AG09309 (cell line): ENCODE data around the gene TMEM132D.

Experiments used
- DNase-seq: peaks from one replicate; pipeline ENCODE4 v3.0.0-alpha.2; 2010; ENCODE audit warnings: low read depth
- H3K4me3 ChIP-seq: 2 replicates; pipeline ENCODE4 v1.5.1; 2011; ENCODE audit warnings: mild to moderate bottlenecking, low read depth, low read length, moderate library complexity; ENCODE audit not compliant: control insufficient read depth
- TF ChIP-seq, protein P1 (sequence below): IDR thresholded peaks from 2 replicates; pipeline ENCODE4 v1.5.1; 2011; ENCODE audit warnings: mild to moderate bottlenecking, low read depth, low read length, inconsistent platforms; ENCODE audit not compliant: insufficient read depth, control insufficient read depth; ENCODE audit errors: missing control alignments

TMEM132D gene

DNA sequence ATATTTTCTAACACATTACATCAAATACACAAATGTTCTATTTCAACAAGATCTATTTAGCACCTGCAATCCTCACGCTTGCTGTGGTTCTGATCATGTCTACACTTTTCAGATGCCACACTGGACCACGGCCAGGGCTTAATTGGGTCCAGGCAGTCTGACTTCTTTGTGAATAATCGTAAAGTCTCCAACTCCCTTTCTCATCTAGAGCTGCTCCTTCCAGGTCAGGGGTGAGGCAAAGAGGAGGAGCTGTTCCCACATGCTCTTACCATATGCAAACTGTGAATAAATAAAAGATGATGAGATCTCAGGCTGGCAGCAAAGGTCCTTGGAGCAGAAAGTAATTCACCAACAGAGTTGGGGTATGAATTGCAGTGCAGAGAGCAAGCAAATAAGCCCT, 733.9 kb downstream of the TMEM132D start:
- H3K4me3 ChIP-seq, result no peak overlapping the region
- no peak for DNase-seq
- TF ChIP-seq, protein P1, sequence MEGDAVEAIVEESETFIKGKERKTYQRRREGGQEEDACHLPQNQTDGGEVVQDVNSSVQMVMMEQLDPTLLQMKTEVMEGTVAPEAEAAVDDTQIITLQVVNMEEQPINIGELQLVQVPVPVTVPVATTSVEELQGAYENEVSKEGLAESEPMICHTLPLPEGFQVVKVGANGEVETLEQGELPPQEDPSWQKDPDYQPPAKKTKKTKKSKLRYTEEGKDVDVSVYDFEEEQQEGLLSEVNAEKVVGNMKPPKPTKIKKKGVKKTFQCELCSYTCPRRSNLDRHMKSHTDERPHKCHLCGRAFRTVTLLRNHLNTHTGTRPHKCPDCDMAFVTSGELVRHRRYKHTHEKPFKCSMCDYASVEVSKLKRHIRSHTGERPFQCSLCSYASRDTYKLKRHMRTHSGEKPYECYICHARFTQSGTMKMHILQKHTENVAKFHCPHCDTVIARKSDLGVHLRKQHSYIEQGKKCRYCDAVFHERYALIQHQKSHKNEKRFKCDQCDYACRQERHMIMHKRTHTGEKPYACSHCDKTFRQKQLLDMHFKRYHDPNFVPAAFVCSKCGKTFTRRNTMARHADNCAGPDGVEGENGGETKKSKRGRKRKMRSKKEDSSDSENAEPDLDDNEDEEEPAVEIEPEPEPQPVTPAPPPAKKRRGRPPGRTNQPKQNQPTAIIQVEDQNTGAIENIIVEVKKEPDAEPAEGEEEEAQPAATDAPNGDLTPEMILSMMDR, result no peak

DNA sequence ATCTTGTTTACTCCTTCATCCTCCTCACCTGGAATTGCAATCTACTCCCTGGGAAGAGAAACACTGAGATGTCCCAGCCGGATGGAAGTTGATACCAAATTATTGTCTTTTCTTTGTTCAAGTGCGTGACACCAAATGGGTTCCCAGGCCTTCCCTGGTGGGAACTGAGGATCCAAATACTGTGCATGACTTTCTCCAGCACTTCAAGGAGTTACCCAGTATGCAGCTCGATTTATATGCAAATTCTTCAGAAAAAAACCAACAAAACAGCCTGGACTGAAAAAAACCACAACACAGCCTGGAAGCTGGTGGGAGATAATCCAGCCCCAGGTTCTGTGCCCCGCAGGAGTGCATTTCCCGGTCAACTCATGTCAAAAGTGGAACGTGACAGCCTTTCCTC, 740.0 kb downstream of the TMEM132D start:
- H3K4me3 ChIP-seq, result no peak overlapping the region
- TF ChIP-seq, protein P1, result no peak
- DNase-seq, result no peak

DNA sequence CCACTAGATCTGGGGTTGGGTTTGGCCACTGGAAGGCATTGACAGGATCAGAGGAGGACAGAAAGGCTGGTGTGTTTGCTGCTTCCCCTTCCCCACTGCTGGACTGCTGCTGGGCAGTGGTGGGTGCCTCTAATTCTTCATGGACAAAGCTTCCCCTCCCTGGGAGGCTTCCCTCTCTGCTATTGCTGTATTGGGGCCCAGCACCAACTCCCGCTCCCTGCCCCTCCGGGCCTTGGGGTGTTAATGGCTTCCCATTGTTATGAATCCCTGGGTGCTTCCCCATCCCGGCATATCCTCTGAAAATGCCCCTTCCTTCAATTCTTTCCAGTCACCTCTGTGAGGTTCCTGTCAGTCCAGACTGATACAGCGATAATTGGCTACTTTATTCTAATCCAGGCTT, 740.4 kb downstream of the TMEM132D start:
- no peak for DNase-seq
- no peak overlapping the region for H3K4me3 ChIP-seq
- TF ChIP-seq, protein P1, result no peak

DNA sequence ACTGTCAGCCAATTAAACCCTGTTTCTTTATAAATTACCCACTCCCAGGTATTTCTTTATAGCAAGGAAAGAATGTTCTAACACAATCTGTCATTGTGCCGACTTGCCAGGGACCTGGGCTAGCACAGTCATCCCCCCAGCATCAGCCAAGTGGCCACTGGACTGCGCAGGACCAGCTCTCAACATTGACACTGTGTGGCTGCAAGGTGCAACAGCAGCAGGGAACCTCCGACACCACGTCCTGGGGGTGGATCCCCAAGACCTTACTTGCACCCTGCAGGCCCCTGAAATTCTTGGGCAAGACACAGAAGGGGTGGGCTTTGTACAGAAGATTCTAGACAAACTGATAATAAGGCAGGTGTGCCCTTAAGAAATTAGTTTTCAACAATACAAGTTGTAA, 741.0 kb downstream of the TMEM132D start:
- no peak for DNase-seq
- TF ChIP-seq, protein P1, result no peak
- no peak overlapping the region for H3K4me3 ChIP-seq

DNA sequence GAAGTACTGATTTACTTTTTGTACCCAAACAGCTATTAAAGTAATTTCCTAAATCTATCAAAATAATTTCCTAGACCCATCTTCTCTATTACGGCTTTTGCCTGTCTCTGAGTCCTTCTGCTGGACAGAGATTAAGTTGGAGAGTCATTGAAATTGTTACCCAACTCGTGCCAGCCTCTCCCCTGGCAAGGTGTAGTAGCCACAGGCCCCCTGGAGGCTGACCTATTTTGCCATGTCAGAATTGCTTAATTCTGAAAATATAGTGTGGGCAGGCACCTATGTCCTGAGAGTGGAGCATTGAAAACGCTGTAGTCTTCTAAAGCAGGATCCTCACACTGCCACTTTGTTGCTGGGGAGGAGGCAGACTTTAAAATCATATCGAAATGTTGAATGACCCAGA, 742.3 kb downstream of the TMEM132D start:
- TF ChIP-seq, protein P1, result no peak
- no peak for DNase-seq
- H3K4me3 ChIP-seq, result no peak overlapping the region

DNA sequence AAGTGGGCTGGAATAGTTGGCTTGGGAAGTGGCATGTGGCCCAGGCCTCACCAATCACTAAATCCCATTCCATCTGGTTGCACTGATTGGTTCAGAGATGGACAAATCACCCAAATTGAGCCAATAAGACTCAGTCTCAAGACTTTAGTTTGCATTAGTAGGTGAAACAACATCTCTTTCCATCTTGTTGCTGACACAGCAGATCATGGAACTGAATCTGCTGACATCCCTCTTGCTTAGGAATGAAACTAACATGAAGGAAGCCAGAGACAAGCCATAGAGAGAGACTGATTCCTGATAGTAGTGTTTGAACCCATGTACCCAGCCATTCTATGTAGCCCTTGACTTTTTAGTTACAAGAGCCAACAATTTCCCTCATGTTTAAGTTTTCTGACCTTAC, 743.5 kb downstream of the TMEM132D start:
- TF ChIP-seq, protein P1, result no peak
- H3K4me3 ChIP-seq, result no peak overlapping the region
- DNase-seq, result no peak

DNA sequence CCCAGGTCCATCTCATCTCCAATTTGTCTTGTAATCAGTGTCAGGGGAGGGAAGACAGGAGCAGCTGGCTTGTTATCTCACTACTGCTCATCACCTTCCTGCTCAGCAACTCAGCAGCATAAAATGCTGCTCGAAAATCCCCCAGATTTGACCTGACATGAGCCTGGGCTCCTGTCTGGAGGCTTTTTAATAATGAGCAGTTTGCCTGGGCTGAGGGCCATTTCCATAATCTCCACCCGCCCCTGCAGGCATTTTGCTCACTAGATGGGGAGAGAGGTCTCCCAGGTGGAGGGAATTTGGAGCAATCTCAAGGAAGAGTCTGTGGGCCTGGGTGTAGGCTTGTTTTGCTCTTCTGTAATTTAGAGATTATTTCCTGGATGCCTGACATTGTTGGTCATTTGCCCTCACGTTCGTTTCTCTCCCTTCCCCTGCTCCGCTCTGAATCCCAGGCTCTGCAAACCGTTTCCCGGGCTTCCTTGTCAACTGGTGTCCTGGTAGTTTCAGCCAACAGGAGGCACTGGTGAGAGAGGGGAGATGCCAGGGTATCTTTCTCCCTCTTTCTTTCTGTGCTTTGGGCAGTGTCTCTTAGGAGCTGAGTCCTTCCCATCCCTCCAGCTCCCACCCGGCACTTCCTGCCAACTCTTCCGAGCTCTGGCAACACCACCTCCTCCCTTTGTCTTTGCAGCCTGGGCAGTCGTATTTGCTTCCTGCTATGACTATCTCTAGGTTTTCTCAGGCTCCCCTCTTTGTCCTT, 751.3 kb downstream of the TMEM132D start:
- no peak overlapping the region for H3K4me3 ChIP-seq
- no peak for DNase-seq
- TF ChIP-seq, protein P1, result no peak
